ENCODE results near the gene RAB40B.

DNA sequence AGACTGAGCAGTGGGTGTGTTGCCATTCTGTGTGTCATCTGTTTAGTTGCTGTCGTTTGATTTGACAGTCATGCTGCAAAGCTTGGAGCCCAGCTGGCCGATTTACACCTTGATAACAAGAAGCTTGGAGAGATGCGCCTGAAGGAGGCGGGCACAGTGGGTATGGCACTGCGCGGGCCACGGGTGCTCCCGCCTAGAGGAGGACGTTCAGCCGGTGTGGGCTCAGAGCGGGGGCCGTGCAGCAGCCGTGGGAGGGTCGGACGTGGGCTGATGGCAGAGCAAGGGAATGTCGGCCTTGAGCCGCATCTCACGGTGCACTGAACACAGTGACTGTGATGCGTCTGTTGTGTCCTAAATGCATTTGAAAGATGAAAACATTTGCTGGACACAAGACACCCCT lies 21.7 kb upstream of the RAB40B start:
- TF ChIP-seq, protein P1, sequence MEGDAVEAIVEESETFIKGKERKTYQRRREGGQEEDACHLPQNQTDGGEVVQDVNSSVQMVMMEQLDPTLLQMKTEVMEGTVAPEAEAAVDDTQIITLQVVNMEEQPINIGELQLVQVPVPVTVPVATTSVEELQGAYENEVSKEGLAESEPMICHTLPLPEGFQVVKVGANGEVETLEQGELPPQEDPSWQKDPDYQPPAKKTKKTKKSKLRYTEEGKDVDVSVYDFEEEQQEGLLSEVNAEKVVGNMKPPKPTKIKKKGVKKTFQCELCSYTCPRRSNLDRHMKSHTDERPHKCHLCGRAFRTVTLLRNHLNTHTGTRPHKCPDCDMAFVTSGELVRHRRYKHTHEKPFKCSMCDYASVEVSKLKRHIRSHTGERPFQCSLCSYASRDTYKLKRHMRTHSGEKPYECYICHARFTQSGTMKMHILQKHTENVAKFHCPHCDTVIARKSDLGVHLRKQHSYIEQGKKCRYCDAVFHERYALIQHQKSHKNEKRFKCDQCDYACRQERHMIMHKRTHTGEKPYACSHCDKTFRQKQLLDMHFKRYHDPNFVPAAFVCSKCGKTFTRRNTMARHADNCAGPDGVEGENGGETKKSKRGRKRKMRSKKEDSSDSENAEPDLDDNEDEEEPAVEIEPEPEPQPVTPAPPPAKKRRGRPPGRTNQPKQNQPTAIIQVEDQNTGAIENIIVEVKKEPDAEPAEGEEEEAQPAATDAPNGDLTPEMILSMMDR (IDR thresholded peaks at IDR 0.05): no peak
- no peak for TF ChIP-seq POLR2A (IDR thresholded peaks at IDR 0.05)

All from heart left ventricle (tissue), 13 donors.